PC-9 (cell line): Measurements from ENCODE around the gene RHEX.

Source experiments
- EZH2 ChIP-seq: fragments of 200-600 bp; sonication (generic); IDR thresholded peaks from 2 replicates; pipeline ENCODE4 v1.8.0; 2017; ENCODE audit warnings: antibody characterized with exemption, low read depth
- TF ChIP-seq, protein P1 (sequence below): fragments of 200-600 bp; sonication (generic); conservative IDR thresholded peaks from 2 replicates; pipeline ENCODE4 v1.6.1; 2017; ENCODE audit warnings: mixed run types, antibody characterized with exemption, mild to moderate bottlenecking, moderate library complexity

DNA sequence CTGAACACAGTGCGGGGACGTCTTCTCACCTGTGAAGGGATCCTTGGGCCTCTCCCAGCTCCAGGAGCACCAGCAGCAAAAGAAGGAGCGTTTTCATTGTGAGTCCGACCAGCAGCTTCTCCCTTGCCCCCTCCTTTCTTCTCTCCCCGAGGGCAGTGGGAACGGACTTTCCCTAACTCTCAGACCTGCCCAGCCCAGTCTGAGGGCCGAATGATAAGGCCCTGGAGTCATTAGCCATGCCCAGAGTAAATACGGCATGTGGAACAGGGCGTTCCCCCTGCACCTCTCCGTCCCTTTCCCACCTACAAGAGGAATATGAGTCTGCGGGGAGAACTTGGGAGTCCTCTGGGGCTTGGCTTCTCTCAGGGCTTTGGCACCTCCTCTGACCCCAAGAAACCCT lies 29.3 kb upstream of the RHEX start, which contains the start of gene CTSE:
- TF ChIP-seq, protein P1, sequence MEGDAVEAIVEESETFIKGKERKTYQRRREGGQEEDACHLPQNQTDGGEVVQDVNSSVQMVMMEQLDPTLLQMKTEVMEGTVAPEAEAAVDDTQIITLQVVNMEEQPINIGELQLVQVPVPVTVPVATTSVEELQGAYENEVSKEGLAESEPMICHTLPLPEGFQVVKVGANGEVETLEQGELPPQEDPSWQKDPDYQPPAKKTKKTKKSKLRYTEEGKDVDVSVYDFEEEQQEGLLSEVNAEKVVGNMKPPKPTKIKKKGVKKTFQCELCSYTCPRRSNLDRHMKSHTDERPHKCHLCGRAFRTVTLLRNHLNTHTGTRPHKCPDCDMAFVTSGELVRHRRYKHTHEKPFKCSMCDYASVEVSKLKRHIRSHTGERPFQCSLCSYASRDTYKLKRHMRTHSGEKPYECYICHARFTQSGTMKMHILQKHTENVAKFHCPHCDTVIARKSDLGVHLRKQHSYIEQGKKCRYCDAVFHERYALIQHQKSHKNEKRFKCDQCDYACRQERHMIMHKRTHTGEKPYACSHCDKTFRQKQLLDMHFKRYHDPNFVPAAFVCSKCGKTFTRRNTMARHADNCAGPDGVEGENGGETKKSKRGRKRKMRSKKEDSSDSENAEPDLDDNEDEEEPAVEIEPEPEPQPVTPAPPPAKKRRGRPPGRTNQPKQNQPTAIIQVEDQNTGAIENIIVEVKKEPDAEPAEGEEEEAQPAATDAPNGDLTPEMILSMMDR = no peak
- TF ChIP-seq EZH2 = no peak
